ENCODE measurements around the gene IL37.

IL37 gene

DNA sequence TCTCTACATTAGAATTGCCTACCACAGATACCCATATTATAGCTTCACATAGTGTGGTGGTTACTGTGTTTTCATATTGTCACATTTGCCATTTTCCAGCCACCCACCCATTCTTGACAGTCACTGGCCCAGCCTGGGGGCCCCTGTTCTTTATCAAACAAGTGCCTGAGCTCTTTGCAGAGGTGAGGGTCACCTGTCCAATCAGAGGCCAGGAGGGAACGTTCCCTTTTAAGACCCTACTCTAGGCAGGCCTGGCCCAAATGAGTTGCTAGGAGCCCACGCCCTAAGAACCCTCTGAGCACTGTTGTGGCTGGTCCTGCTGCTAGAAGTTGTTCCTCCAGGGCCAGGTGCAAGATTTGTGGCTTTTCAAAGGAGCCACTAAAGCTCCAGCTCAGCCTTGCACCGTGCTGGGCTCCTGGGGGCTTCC lies 5.2 kb downstream of the IL37 start:
- no peak overlapping the region for H3K9ac ChIP-seq (ENCODE audit: low read length)
- no peak for DNase-seq

GRCh38 chr2:112916625-112917247 lies 5.8 kb downstream of the IL37 start:
- no peak overlapping the region for H3K23ac ChIP-seq (ENCODE audit: low read length)
- no peaks in the 10 kb centered on the region for H3K79me1 ChIP-seq (ENCODE audit: low read length)
- no peaks in the 10 kb centered on the region for H3K36me3 ChIP-seq (ENCODE audit: control insufficient read depth, insufficient read depth, low read length)
- H3K27me3 ChIP-seq (ENCODE audit: insufficient read depth, low read length, poor library complexity), result no peaks in the 10 kb centered on the region
- no peak for DNase-seq
- no peak overlapping the region for H2AK5ac ChIP-seq (ENCODE audit: low read length)
- H3K9ac ChIP-seq (ENCODE audit: low read length), result no peak overlapping the region
- H3K18ac ChIP-seq (ENCODE audit: low read length), result no peak overlapping the region
- no peak overlapping the region for H3K27ac ChIP-seq (ENCODE audit: low read depth, low read length)
- no peak overlapping the region for H3K56ac ChIP-seq (ENCODE audit: low read length)
- no peak overlapping the region for H2BK5ac ChIP-seq (ENCODE audit: low read length)
- H3K79me2 ChIP-seq (ENCODE audit: control insufficient read depth, insufficient read depth, low read length), result no peaks in the 10 kb centered on the region
- no peak overlapping the region for H2BK120ac ChIP-seq (ENCODE audit: low read depth, low read length)
- no peak overlapping the region for H3K4ac ChIP-seq (ENCODE audit: low read depth, low read length)
- no peak overlapping the region for H3K4me3 ChIP-seq (ENCODE audit: low read length)
- no peak overlapping the region for H4K5ac ChIP-seq (ENCODE audit: low read length)
- H2BK15ac ChIP-seq (replicated peaks; ENCODE audit: low read depth), result no peak overlapping the region
- WGBS (ENCODE audit: extremely low coverage, insufficient coverage, low lambda C conversion rate), result no CpG with 5 or more reads among the region's 4 CpGs
- H3K4me1 ChIP-seq (ENCODE audit: control insufficient read depth, low read depth, low read length), result no peaks in the 10 kb centered on the region
- H3K4me2 ChIP-seq (ENCODE audit: low read length), result no peak overlapping the region
- no peak overlapping the region for H4K8ac ChIP-seq (ENCODE audit: low read depth, low read length)

More for the DNA sequence above, 5.2 kb downstream of the IL37 start:
- Histone ChIP-seq H3K4ac (ENCODE audit: low read depth, low read length) (no peak overlapping the region), H3K79me1 (ENCODE audit: low read length) (no peaks in the 10 kb centered on the region), H2BK5ac (ENCODE audit: low read length) (no peak overlapping the region), H3K79me2 (ENCODE audit: control insufficient read depth, insufficient read depth, low read length) (no peaks in the 10 kb centered on the region), H3K18ac (ENCODE audit: low read length) (no peak overlapping the region), H2AK5ac (ENCODE audit: low read length) (no peak overlapping the region), H3K27me3 (ENCODE audit: insufficient read depth, low read length, poor library complexity) (no peaks in the 10 kb centered on the region), H4K5ac (ENCODE audit: low read length) (no peak overlapping the region), H3K4me1 (ENCODE audit: control insufficient read depth, low read depth, low read length) (no peaks in the 10 kb centered on the region), H3K36me3 (ENCODE audit: control insufficient read depth, insufficient read depth, low read length) (no peaks in the 10 kb centered on the region), H4K8ac (ENCODE audit: low read depth, low read length) (no peak overlapping the region), H3K4me3 (ENCODE audit: low read length) (no peak overlapping the region), H2BK15ac (replicated peaks; ENCODE audit: low read depth) (no peak overlapping the region), H3K27ac (ENCODE audit: low read depth, low read length) (no peak overlapping the region), H3K56ac (ENCODE audit: low read length) (no peak overlapping the region), H2BK120ac (ENCODE audit: low read depth, low read length) (no peak overlapping the region), H3K4me2 (ENCODE audit: low read length) (no peak overlapping the region), H3K23ac (ENCODE audit: low read length) (no peak overlapping the region)
- no CpG with 5 or more reads among the region's 3 CpGs for WGBS (ENCODE audit: extremely low coverage, insufficient coverage, low lambda C conversion rate)

DNA sequence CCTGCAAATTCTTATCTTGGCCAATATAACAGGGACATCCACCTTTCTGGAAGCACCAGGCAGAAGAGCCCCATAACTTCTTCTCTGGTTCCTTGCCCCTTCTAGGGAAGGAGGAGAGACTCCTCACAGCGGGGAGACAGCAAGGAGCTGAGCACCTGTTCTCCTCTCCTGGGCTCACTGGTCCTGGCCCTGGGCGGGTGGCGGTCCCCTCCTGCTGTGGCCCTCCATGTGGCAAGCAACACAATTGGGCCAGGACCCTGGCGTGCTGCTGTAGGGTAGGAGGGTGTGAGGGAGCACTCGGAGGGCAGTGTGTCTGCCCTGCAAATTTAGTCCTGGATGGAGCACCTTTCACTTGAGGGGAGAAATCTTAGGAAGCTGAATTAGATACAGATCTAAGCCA lies 6.9 kb downstream of the IL37 start:
- no peaks in the 10 kb centered on the region for H3K27me3 ChIP-seq (ENCODE audit: insufficient read depth, low read length, poor library complexity)
- WGBS (ENCODE audit: extremely low coverage, insufficient coverage, low lambda C conversion rate), result no CpG with 5 or more reads among the region's 5 CpGs
- H3K36me3 ChIP-seq (ENCODE audit: control insufficient read depth, insufficient read depth, low read length), result no peaks in the 10 kb centered on the region
- no peaks in the 10 kb centered on the region for H3K79me2 ChIP-seq (ENCODE audit: control insufficient read depth, insufficient read depth, low read length)
- H3K18ac ChIP-seq (ENCODE audit: low read length), result no peak overlapping the region
- no peaks in the 10 kb centered on the region for H3K79me1 ChIP-seq (ENCODE audit: low read length)
- no peak overlapping the region for H3K4ac ChIP-seq (ENCODE audit: low read depth, low read length)
- H3K4me2 ChIP-seq (ENCODE audit: low read length), result no peak overlapping the region
- H2BK15ac ChIP-seq (replicated peaks; ENCODE audit: low read depth), result no peak overlapping the region
- no peak overlapping the region for H3K23ac ChIP-seq (ENCODE audit: low read length)
- no peak overlapping the region for H3K56ac ChIP-seq (ENCODE audit: low read length)
- H2BK120ac ChIP-seq (ENCODE audit: low read depth, low read length), result no peak overlapping the region
- H4K5ac ChIP-seq (ENCODE audit: low read length), result no peak overlapping the region
- DNase-seq, result no peak
- H3K4me3 ChIP-seq (ENCODE audit: low read length), result no peak overlapping the region
- no peak overlapping the region for H4K8ac ChIP-seq (ENCODE audit: low read depth, low read length)
- no peak overlapping the region for H2BK5ac ChIP-seq (ENCODE audit: low read length)
- H2AK5ac ChIP-seq (ENCODE audit: low read length), result no peak overlapping the region
- H3K4me1 ChIP-seq (ENCODE audit: control insufficient read depth, low read depth, low read length), result no peaks in the 10 kb centered on the region
- no peak overlapping the region for H3K27ac ChIP-seq (ENCODE audit: low read depth, low read length)
- H3K9ac ChIP-seq (ENCODE audit: low read length), result no peak overlapping the region

GRCh38 chr2:112918256-112918655 lies 7.3 kb downstream of the IL37 start:
- Histone ChIP-seq H3K36me3 (ENCODE audit: control insufficient read depth, insufficient read depth, low read length) (no peaks in the 10 kb centered on the region), H4K5ac (ENCODE audit: low read length) (no peak overlapping the region), H2BK120ac (ENCODE audit: low read depth, low read length) (no peak overlapping the region), H3K4ac (ENCODE audit: low read depth, low read length) (no peak overlapping the region), H3K79me1 (ENCODE audit: low read length) (no peaks in the 10 kb centered on the region), H3K4me1 (ENCODE audit: control insufficient read depth, low read depth, low read length) (no peaks in the 10 kb centered on the region), H3K23ac (ENCODE audit: low read length) (no peak overlapping the region), H3K9ac (ENCODE audit: low read length) (no peak overlapping the region), H2BK5ac (ENCODE audit: low read length) (no peak overlapping the region), H3K4me3 (ENCODE audit: low read length) (no peak overlapping the region), H3K18ac (ENCODE audit: low read length) (no peak overlapping the region), H2BK15ac (replicated peaks; ENCODE audit: low read depth) (no peak overlapping the region), H3K79me2 (ENCODE audit: control insufficient read depth, insufficient read depth, low read length) (no peaks in the 10 kb centered on the region), H4K8ac (ENCODE audit: low read depth, low read length) (no peak overlapping the region), H3K27me3 (ENCODE audit: insufficient read depth, low read length, poor library complexity) (no peaks in the 10 kb centered on the region), H2AK5ac (ENCODE audit: low read length) (no peak overlapping the region), H3K56ac (ENCODE audit: low read length) (no peak overlapping the region), H3K4me2 (ENCODE audit: low read length) (no peak overlapping the region), H3K27ac (ENCODE audit: low read depth, low read length) (no peak overlapping the region)
- WGBS (ENCODE audit: extremely low coverage, insufficient coverage, low lambda C conversion rate), result no CpG with 5 or more reads among the region's 4 CpGs
- no peak for DNase-seq

- no peaks in the 10 kb centered on the region for H3K79me1 ChIP-seq (ENCODE audit: low read length)
- no CpG with 5 or more reads among the region's 1 CpG for WGBS (ENCODE audit: extremely low coverage, insufficient coverage, low lambda C conversion rate)
- H3K4me3 ChIP-seq (ENCODE audit: low read length), result no peak overlapping the region
- no peaks in the 10 kb centered on the region for H3K36me3 ChIP-seq (ENCODE audit: control insufficient read depth, insufficient read depth, low read length)
- no peak for DNase-seq
- no peaks in the 10 kb centered on the region for H3K79me2 ChIP-seq (ENCODE audit: control insufficient read depth, insufficient read depth, low read length)
- H4K8ac ChIP-seq (ENCODE audit: low read depth, low read length), result no peak overlapping the region
- no peak overlapping the region for H2BK15ac ChIP-seq (replicated peaks; ENCODE audit: low read depth)
- H4K5ac ChIP-seq (ENCODE audit: low read length), result no peak overlapping the region
- no peaks in the 10 kb centered on the region for H3K4me1 ChIP-seq (ENCODE audit: control insufficient read depth, low read depth, low read length)
- no peak overlapping the region for H3K56ac ChIP-seq (ENCODE audit: low read length)
- H3K27me3 ChIP-seq (ENCODE audit: insufficient read depth, low read length, poor library complexity), result no peaks in the 10 kb centered on the region
- no peak overlapping the region for H3K4me2 ChIP-seq (ENCODE audit: low read length)
- no peak overlapping the region for H2AK5ac ChIP-seq (ENCODE audit: low read length)
- no peak overlapping the region for H2BK5ac ChIP-seq (ENCODE audit: low read length)
- no peak overlapping the region for H3K27ac ChIP-seq (ENCODE audit: low read depth, low read length)
- H2BK120ac ChIP-seq (ENCODE audit: low read depth, low read length), result no peak overlapping the region
- H3K18ac ChIP-seq (ENCODE audit: low read length), result no peak overlapping the region
- no peak overlapping the region for H3K4ac ChIP-seq (ENCODE audit: low read depth, low read length)
- no peak overlapping the region for H3K9ac ChIP-seq (ENCODE audit: low read length)
- H3K23ac ChIP-seq (ENCODE audit: low read length), result no peak overlapping the region
Observed at GRCh38 chr2:112919086-112919485, 8.1 kb downstream of the IL37 start.

GRCh38 chr2:112920923-112921532 lies 10.1 kb downstream of the IL37 start:
- H3K27ac ChIP-seq (ENCODE audit: low read depth, low read length), result no peak overlapping the region
- no peak overlapping the region for H4K8ac ChIP-seq (ENCODE audit: low read depth, low read length)
- no peak overlapping the region for H2BK120ac ChIP-seq (ENCODE audit: low read depth, low read length)
- no peak for DNase-seq
- H2BK5ac ChIP-seq (ENCODE audit: low read length), result no peak overlapping the region
- H3K4ac ChIP-seq (ENCODE audit: low read depth, low read length), result no peak overlapping the region
- H3K36me3 ChIP-seq (ENCODE audit: control insufficient read depth, insufficient read depth, low read length), result no peaks in the 10 kb centered on the region
- no peaks in the 10 kb centered on the region for H3K27me3 ChIP-seq (ENCODE audit: insufficient read depth, low read length, poor library complexity)
- H3K79me1 ChIP-seq (ENCODE audit: low read length), result no peaks in the 10 kb centered on the region
- no peak overlapping the region for H3K18ac ChIP-seq (ENCODE audit: low read length)
- no peak overlapping the region for H3K23ac ChIP-seq (ENCODE audit: low read length)
- no peak overlapping the region for H3K56ac ChIP-seq (ENCODE audit: low read length)
- H3K9ac ChIP-seq (ENCODE audit: low read length), result no peak overlapping the region
- no peaks in the 10 kb centered on the region for H3K4me1 ChIP-seq (ENCODE audit: control insufficient read depth, low read depth, low read length)
- H2AK5ac ChIP-seq (ENCODE audit: low read length), result no peak overlapping the region
- no peak overlapping the region for H3K4me2 ChIP-seq (ENCODE audit: low read length)
- H4K5ac ChIP-seq (ENCODE audit: low read length), result no peak overlapping the region
- no peaks in the 10 kb centered on the region for H3K79me2 ChIP-seq (ENCODE audit: control insufficient read depth, insufficient read depth, low read length)
- no CpG with 5 or more reads among the region's 4 CpGs for WGBS (ENCODE audit: extremely low coverage, insufficient coverage, low lambda C conversion rate)
- no peak overlapping the region for H2BK15ac ChIP-seq (replicated peaks; ENCODE audit: low read depth)
- no peak overlapping the region for H3K4me3 ChIP-seq (ENCODE audit: low read length)

All from mesendoderm (in vitro differentiated cells).